Transverse colon (tissue), 4 donors: Measurements from ENCODE around the gene KXD1.

Experiments
- EP300 ChIP-seq: sonication (generic); formaldehyde crosslinking; IDR thresholded peaks from one replicate; pipeline ENCODE4 v1.6.1; 2017; ENCODE audit warnings: antibody characterized with exemption, low read depth
- POLR2A ChIP-seq: fragments of 450-650 bp; IDR thresholded peaks from one replicate; pipeline ENCODE4 v1.6.1; 2016; ENCODE audit warnings: antibody characterized with exemption, mild to moderate bottlenecking, moderate library complexity
- POLR2AphosphoS5 ChIP-seq, 3 donors: sonication (generic); formaldehyde crosslinking; IDR thresholded peaks; one replicate each; pipeline ENCODE4 v1.6.1; 2016; ENCODE audit warnings: antibody characterized with exemption in 3 of 3
- TF ChIP-seq, protein P1 (sequence below), 5 experiments: fragments of 200-600 bp in 3 of 5; fragments of 450-650 bp in 2 of 5; sonication (generic) in 3 of 5; IDR thresholded peaks; 1 replicate in 2 of 5; 2 replicates in 3 of 5; pipeline ENCODE4 v1.5.1; 2016 to 2017; ENCODE audit warnings: antibody characterized with exemption in 5 of 5, inconsistent platforms in 3 of 5, mild to moderate bottlenecking in 2 of 5, moderate library complexity in 1 of 5

DNA sequence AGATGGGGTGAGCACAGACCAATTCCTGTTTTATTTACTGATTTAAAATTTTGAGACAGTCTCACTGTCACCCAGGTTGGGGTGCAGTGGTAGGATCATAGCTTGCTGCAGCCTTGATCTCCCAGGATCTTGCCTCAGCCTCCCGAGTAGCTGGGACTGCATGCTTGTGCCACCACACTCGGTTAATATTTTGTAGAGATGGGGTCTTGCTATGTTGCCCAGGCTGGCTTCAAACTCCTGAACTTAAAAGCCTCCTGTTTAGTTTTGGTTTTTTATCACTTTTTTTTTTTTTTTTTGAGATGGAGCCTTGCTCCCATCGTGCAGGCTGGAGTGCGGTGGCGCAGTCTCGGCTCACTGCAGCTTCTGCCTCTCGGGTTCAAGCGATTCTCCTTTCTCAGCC is 18.7 kb downstream of the KXD1 start:
- TF ChIP-seq, protein P1, sequence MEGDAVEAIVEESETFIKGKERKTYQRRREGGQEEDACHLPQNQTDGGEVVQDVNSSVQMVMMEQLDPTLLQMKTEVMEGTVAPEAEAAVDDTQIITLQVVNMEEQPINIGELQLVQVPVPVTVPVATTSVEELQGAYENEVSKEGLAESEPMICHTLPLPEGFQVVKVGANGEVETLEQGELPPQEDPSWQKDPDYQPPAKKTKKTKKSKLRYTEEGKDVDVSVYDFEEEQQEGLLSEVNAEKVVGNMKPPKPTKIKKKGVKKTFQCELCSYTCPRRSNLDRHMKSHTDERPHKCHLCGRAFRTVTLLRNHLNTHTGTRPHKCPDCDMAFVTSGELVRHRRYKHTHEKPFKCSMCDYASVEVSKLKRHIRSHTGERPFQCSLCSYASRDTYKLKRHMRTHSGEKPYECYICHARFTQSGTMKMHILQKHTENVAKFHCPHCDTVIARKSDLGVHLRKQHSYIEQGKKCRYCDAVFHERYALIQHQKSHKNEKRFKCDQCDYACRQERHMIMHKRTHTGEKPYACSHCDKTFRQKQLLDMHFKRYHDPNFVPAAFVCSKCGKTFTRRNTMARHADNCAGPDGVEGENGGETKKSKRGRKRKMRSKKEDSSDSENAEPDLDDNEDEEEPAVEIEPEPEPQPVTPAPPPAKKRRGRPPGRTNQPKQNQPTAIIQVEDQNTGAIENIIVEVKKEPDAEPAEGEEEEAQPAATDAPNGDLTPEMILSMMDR (IDR thresholded peaks at IDR 0.05), result no peak
- no peak for TF ChIP-seq POLR2AphosphoS5 (IDR thresholded peaks at IDR 0.05)
- TF ChIP-seq POLR2A, result no peak
- no peak for TF ChIP-seq EP300
